GM12891 (cell line): ENCODE data around the gene CDH13.

Experiments
- DNase-seq: peaks from one replicate; pipeline ENCODE4 v3.0.0; 2011; ENCODE audit warnings: low spot score; ENCODE audit not compliant: insufficient read length
- FAIRE-seq: peaks from 2 replicates; lab custom pipeline; 2011; peaks lifted over from hg19 to GRCh38; lab: Jason Lieb, UNC
- PAX5 ChIP-seq: IDR thresholded peaks from 2 replicates; pipeline ENCODE4 v1.6.1; 2011; ENCODE audit warnings: low read length, moderate library complexity, mild to moderate bottlenecking; ENCODE audit not compliant: insufficient read depth, severe bottlenecking
- POLR2A ChIP-seq: IDR thresholded peaks from 2 replicates; pipeline ENCODE4 v1.6.1; 2011; ENCODE audit warnings: low read depth, low read length, control low read depth
- POLR2AphosphoS5 ChIP-seq: IDR thresholded peaks from 2 replicates; pipeline ENCODE4 v1.6.1; 2011; ENCODE audit warnings: low read depth, low read length, control low read depth
- POU2F2 ChIP-seq: IDR thresholded peaks from 2 replicates; pipeline ENCODE4 v1.6.1; 2011; ENCODE audit warnings: low read depth, mild to moderate bottlenecking, control low read depth, low read length, moderate library complexity
- SPI1 ChIP-seq: IDR thresholded peaks from 2 replicates; pipeline ENCODE4 v1.6.1; 2011; ENCODE audit warnings: low read depth, low read length, control low read depth
- TAF1 ChIP-seq: IDR thresholded peaks from 2 replicates; pipeline ENCODE4 v1.6.1; 2011; ENCODE audit warnings: low read depth, low read length, control low read depth

CDH13 gene

GRCh38 chr16:83541231-83541630, 914.5 kb downstream of the CDH13 start:
- TF ChIP-seq POLR2A, result no peak
- TF ChIP-seq PAX5, result no peak
- TF ChIP-seq TAF1, result no peak
- TF ChIP-seq SPI1, result no peak
- no peak for TF ChIP-seq POU2F2
- no peak for TF ChIP-seq POLR2AphosphoS5
- FAIRE-seq (no peak), DNase-seq (no peak)

GRCh38 chr16:83542491-83542890, 915.7 kb downstream of the CDH13 start:
- no peak for TF ChIP-seq POLR2A
- TF ChIP-seq PAX5, result no peak
- no peak for TF ChIP-seq POU2F2
- no peak for TF ChIP-seq SPI1
- no peak for TF ChIP-seq TAF1
- no peak for TF ChIP-seq POLR2AphosphoS5
- DNase-seq (no peak), FAIRE-seq (no peak)

GRCh38 chr16:83549316-83550182, 922.8 kb downstream of the CDH13 start:
- TF ChIP-seq POLR2A (no peak), POLR2AphosphoS5 (no peak), TAF1 (no peak), PAX5 (no peak), SPI1 (no peak), POU2F2 (no peak)
- DNase-seq, result no peak
- FAIRE-seq, result no peak

- DNase-seq (no peak), FAIRE-seq (no peak)
- TF ChIP-seq PAX5 (no peak), POLR2AphosphoS5 (no peak), POLR2A (no peak), POU2F2 (no peak)
These were observed 923.4 kb downstream of the CDH13 start for GRCh38 chr16:83550183-83550569.

- TF ChIP-seq POLR2A, result no peak
- TF ChIP-seq POU2F2, result no peak
- no peak for TF ChIP-seq PAX5
- TF ChIP-seq SPI1, result no peak
- TF ChIP-seq POLR2AphosphoS5, result no peak
- TF ChIP-seq TAF1, result no peak
- DNase-seq, result no peak
- FAIRE-seq, result no peak
These were observed 925.5 kb downstream of the CDH13 start for GRCh38 chr16:83552228-83552627.

- no peak for FAIRE-seq
- DNase-seq, result no peak
- TF ChIP-seq PAX5, result no peak
- no peak for TF ChIP-seq SPI1
- TF ChIP-seq TAF1, result no peak
- no peak for TF ChIP-seq POLR2A
- no peak for TF ChIP-seq POU2F2
- no peak for TF ChIP-seq POLR2AphosphoS5
These were observed 926.2 kb downstream of the CDH13 start for GRCh38 chr16:83552930-83553329.

- no peak for FAIRE-seq
- TF ChIP-seq SPI1, result no peak
- no peak for TF ChIP-seq POU2F2
- TF ChIP-seq PAX5, result no peak
- TF ChIP-seq POLR2AphosphoS5, result no peak
- no peak for TF ChIP-seq TAF1
- no peak for TF ChIP-seq POLR2A
- no peak for DNase-seq
These were observed 927.3 kb downstream of the CDH13 start for GRCh38 chr16:83554096-83554495.

GRCh38 chr16:83554540-83554939, 927.8 kb downstream of the CDH13 start:
- no peak for DNase-seq
- no peak for FAIRE-seq
- no peak for TF ChIP-seq POLR2AphosphoS5
- no peak for TF ChIP-seq PAX5
- no peak for TF ChIP-seq SPI1
- TF ChIP-seq TAF1, result no peak
- TF ChIP-seq POLR2A, result no peak
- no peak for TF ChIP-seq POU2F2

GRCh38 chr16:83561876-83562275, 935.1 kb downstream of the CDH13 start:
- DNase-seq, result no peak
- TF ChIP-seq POU2F2, result no peak
- no peak for TF ChIP-seq PAX5
- no peak for TF ChIP-seq POLR2A
- no peak for TF ChIP-seq SPI1
- no peak for TF ChIP-seq TAF1
- no peak for TF ChIP-seq POLR2AphosphoS5
- FAIRE-seq, result no peak

- TF ChIP-seq POLR2A (no peak), TAF1 (no peak), POU2F2 (no peak), SPI1 (no peak), PAX5 (no peak), POLR2AphosphoS5 (no peak)
- FAIRE-seq, result no peak
- no peak for DNase-seq
These were observed 941.6 kb downstream of the CDH13 start for GRCh38 chr16:83568345-83568744.

- TF ChIP-seq POLR2A, result no peak
- TF ChIP-seq SPI1, result no peak
- no peak for TF ChIP-seq POU2F2
- no peak for FAIRE-seq
- DNase-seq, result no peak
These were observed 947.6 kb downstream of the CDH13 start for GRCh38 chr16:83574388-83574787.
